Measurements from ENCODE around the gene NFATC3.

NFATC3 gene

GRCh38 chr16:68215302-68215701 is 130.1 kb downstream of the NFATC3 start:
- Histone ChIP-seq H3K4me3 (ENCODE audit: low read depth, low read length) (no peak overlapping the region), H3K4me1 (ENCODE audit: control insufficient read depth, insufficient read depth, low read length) (no peaks in the 10 kb centered on the region), H3K9ac (ENCODE audit: low read depth, low read length) (no peak overlapping the region), H3K9me3 (ENCODE audit: control insufficient read depth, insufficient read depth, low read length) (no peaks in the 10 kb centered on the region), H3K27me3 (ENCODE audit: control insufficient read depth, insufficient read depth, low read length) (no peaks in the 10 kb centered on the region), H3K36me3 (ENCODE audit: control insufficient read depth, insufficient read depth, low read length) (no peaks in the 10 kb centered on the region)

DNA sequence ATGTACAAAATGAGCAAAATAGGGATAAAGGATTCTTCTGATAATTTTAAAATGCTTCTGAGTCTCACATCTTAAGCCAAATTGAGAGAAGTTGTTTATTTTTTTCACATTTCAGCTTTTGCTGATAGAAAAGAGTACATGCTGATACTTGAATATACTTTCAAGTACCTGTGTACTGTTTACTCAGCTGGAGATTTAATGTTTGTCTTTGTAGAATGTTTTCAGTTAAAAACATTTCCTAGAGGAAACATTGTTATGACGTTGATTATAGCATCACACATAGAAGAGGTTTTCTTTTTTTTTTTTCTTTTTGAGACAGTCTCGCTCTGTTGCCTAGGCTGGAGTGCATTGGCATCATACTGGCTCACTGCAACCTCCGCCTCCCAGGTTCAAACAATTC is 131.1 kb downstream of the NFATC3 start:
- no peak overlapping the region for H3K4me3 ChIP-seq (ENCODE audit: low read depth, low read length)
- no peaks in the 10 kb centered on the region for H3K27me3 ChIP-seq (ENCODE audit: control insufficient read depth, insufficient read depth, low read length)
- H3K9me3 ChIP-seq (ENCODE audit: control insufficient read depth, insufficient read depth, low read length): no peaks in the 10 kb centered on the region
- H3K36me3 ChIP-seq (ENCODE audit: control insufficient read depth, insufficient read depth, low read length): no peaks in the 10 kb centered on the region
- peaks cover 1% of the 10 kb centered on the region for H3K4me1 ChIP-seq (ENCODE audit: control insufficient read depth, insufficient read depth, low read length)
- no peak overlapping the region for H3K9ac ChIP-seq (ENCODE audit: low read depth, low read length)

DNA sequence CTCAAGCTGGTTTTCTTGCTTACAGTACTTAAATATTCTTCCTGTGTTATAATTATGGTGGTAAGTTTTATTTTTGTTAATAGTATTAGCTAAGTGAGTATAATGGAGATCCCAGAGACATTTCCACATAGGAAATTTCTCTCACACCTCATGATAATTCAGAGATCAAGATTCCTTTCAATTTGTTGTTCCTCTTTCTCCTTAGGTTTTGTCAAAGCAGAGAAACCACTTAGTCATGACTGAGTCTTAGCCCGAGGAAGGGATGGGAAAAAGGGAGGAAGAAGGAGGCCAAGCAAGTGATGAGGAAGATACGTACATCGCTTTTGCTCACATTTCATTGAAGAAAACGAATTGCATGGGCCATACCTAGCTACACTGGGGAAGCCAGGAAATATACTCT is 132.3 kb downstream of the NFATC3 start:
- H3K27me3 ChIP-seq (ENCODE audit: control insufficient read depth, insufficient read depth, low read length): no peaks in the 10 kb centered on the region
- no peak overlapping the region for H3K4me3 ChIP-seq (ENCODE audit: low read depth, low read length)
- H3K9me3 ChIP-seq (ENCODE audit: control insufficient read depth, insufficient read depth, low read length): no peaks in the 10 kb centered on the region
- H3K36me3 ChIP-seq (ENCODE audit: control insufficient read depth, insufficient read depth, low read length): no peaks in the 10 kb centered on the region
- H3K4me1 ChIP-seq (ENCODE audit: control insufficient read depth, insufficient read depth, low read length): peaks cover 3% of the 10 kb centered on the region
- H3K9ac ChIP-seq (ENCODE audit: low read depth, low read length): no peak overlapping the region

DNA sequence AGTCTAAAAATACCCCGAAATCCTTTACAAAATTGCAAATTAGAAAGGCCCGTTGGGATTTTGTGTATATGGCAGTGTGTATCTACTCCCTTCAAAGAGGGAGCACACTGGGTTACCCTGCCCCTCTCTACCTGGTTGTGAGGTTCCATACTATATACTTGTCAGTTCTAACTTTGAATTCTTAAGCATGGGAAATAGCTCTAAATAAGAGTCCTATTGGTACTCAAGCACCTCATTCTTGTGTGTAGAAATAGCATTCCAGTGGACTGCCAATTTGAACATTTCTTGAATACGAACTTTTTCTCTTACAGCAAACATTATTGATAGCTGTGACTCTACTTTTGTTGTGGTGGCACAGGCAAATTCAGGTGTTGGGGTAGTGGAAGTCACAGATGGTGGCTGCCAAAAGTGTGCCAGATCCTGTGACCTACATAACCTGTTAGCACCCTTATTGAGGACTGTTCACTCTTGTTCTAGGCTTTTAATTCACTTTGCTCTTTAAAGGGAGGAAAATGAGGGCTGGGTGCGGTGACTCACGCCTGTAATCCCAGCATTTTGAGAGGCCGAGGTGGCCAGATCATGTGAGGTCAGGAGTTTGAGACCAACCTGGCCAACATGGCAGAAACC is 134.7 kb downstream of the NFATC3 start:
- Histone ChIP-seq H3K4me1 (ENCODE audit: control insufficient read depth, insufficient read depth, low read length) (peaks cover 3% of the 10 kb centered on the region), H3K36me3 (ENCODE audit: control insufficient read depth, insufficient read depth, low read length) (no peaks in the 10 kb centered on the region), H3K27me3 (ENCODE audit: control insufficient read depth, insufficient read depth, low read length) (no peaks in the 10 kb centered on the region), H3K9me3 (ENCODE audit: control insufficient read depth, insufficient read depth, low read length) (no peaks in the 10 kb centered on the region), H3K4me3 (ENCODE audit: low read depth, low read length) (no peak overlapping the region), H3K9ac (ENCODE audit: low read depth, low read length) (no peak overlapping the region)

DNA sequence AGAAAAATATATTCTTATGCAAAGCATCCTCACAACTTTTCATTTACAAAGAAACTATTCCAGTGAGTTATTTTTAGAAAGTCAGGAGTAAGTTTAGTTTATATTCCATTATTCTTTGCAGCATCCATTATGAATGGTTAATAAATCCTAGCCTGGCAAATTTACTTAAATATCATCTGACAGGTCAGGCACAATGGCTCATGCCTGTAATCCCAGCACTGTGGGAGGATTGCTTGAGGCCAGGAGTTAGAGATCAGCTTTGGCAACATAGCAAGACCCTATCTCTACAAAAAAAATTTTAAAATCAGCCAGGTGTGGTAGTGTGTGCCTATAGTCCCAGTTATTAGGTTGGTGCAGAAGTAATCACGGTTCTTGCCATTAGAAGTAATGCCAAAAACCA is 137.9 kb downstream of the NFATC3 start:
- peaks cover 3% of the 10 kb centered on the region for H3K4me1 ChIP-seq (ENCODE audit: control insufficient read depth, insufficient read depth, low read length)
- H3K9me3 ChIP-seq (ENCODE audit: control insufficient read depth, insufficient read depth, low read length): no peaks in the 10 kb centered on the region
- H3K4me3 ChIP-seq (ENCODE audit: low read depth, low read length): no peak overlapping the region
- H3K9ac ChIP-seq (ENCODE audit: low read depth, low read length): no peak overlapping the region
- no peaks in the 10 kb centered on the region for H3K36me3 ChIP-seq (ENCODE audit: control insufficient read depth, insufficient read depth, low read length)
- H3K27me3 ChIP-seq (ENCODE audit: control insufficient read depth, insufficient read depth, low read length): no peaks in the 10 kb centered on the region

GRCh38 chr16:68226116-68226515 is 140.9 kb downstream of the NFATC3 start:
- Histone ChIP-seq H3K4me3 (ENCODE audit: low read depth, low read length) (no peak overlapping the region), H3K36me3 (ENCODE audit: control insufficient read depth, insufficient read depth, low read length) (peaks cover 13% of the 10 kb centered on the region), H3K27me3 (ENCODE audit: control insufficient read depth, insufficient read depth, low read length) (no peaks in the 10 kb centered on the region), H3K9me3 (ENCODE audit: control insufficient read depth, insufficient read depth, low read length) (no peaks in the 10 kb centered on the region), H3K4me1 (ENCODE audit: control insufficient read depth, insufficient read depth, low read length) (peaks cover 3% of the 10 kb centered on the region), H3K9ac (ENCODE audit: low read depth, low read length) (no peak overlapping the region)

DNA sequence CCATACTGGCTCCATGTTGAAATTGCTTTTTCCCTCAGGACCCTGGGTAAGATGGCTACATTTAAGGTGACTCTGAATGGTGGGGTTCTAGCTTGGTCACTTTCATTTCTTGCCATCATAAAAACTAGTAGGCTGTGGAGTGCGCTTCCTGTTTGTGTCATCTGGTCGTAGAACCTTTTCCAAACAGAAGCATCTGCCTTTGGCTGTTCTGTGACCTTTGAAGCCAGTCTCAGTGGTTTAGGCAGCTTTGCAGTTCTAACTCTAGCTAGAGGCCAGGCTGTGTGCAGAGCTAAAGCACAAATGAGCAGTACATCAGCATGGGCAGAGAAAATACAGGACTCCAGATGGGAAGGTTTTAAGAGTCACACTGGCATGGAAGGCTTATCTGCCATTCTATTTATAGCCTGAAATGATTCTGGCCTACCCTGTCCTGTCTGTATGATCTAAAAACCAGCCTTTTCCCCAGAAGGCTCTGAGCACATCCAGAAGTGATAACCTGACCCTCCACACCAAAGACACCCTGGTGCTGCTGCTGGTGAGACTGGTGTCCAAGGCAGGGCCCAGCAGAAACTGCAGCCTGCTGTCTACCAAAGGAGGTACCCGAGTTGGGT is 142.1 kb downstream of the NFATC3 start:
- Histone ChIP-seq H3K4me1 (ENCODE audit: control insufficient read depth, insufficient read depth, low read length) (no peaks in the 10 kb centered on the region), H3K9ac (ENCODE audit: low read depth, low read length) (no peak overlapping the region), H3K36me3 (ENCODE audit: control insufficient read depth, insufficient read depth, low read length) (peaks cover 25% of the 10 kb centered on the region), H3K27me3 (ENCODE audit: control insufficient read depth, insufficient read depth, low read length) (no peaks in the 10 kb centered on the region), H3K9me3 (ENCODE audit: control insufficient read depth, insufficient read depth, low read length) (no peaks in the 10 kb centered on the region), H3K4me3 (ENCODE audit: low read depth, low read length) (no peak overlapping the region)

DNA sequence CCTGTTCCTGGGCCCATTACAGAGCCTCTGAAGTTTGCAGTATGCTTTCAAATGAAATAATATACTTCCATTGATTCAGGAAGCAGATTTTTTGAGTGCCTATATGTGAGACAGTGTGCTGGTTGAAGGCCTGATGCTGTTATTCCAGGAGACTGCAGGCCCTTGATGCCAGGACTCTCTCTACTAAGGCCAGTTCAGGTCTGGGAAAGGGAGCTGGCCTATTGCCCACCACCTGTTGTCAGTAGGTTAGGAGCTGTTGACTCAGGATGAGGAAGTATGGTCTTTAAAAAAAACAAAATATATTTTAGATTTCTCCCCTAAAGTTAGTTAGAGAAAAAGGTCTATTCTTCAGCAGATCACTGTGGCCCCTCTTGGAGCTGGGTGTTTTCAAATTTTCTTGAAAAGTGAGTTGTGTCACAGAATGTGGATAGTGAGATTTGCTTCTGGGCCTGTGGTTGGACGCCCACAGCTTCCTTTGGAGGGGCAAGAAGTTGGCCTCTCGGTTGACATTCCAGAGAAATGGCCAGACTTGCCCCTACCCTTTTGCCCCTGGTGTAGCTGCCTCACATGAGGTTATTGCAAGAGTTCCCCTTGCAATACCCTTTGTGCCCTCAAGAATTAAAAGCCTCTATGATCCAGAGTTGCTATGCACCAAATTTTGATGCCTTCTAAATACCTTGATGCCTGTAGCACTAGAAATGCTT is 142.8 kb downstream of the NFATC3 start:
- no peak overlapping the region for H3K9ac ChIP-seq (ENCODE audit: low read depth, low read length)
- peaks cover 29% of the 10 kb centered on the region for H3K36me3 ChIP-seq (ENCODE audit: control insufficient read depth, insufficient read depth, low read length)
- no peaks in the 10 kb centered on the region for H3K9me3 ChIP-seq (ENCODE audit: control insufficient read depth, insufficient read depth, low read length)
- H3K4me3 ChIP-seq (ENCODE audit: low read depth, low read length): no peak overlapping the region
- no peaks in the 10 kb centered on the region for H3K27me3 ChIP-seq (ENCODE audit: control insufficient read depth, insufficient read depth, low read length)
- no peaks in the 10 kb centered on the region for H3K4me1 ChIP-seq (ENCODE audit: control insufficient read depth, insufficient read depth, low read length)

GRCh38 chr16:68228652-68229051 is 143.5 kb downstream of the NFATC3 start:
- H3K9me3 ChIP-seq (ENCODE audit: control insufficient read depth, insufficient read depth, low read length): no peaks in the 10 kb centered on the region
- no peaks in the 10 kb centered on the region for H3K4me1 ChIP-seq (ENCODE audit: control insufficient read depth, insufficient read depth, low read length)
- H3K4me3 ChIP-seq (ENCODE audit: low read depth, low read length): no peak overlapping the region
- peaks cover 33% of the 10 kb centered on the region for H3K36me3 ChIP-seq (ENCODE audit: control insufficient read depth, insufficient read depth, low read length)
- no peak overlapping the region for H3K9ac ChIP-seq (ENCODE audit: low read depth, low read length)
- no peaks in the 10 kb centered on the region for H3K27me3 ChIP-seq (ENCODE audit: control insufficient read depth, insufficient read depth, low read length)

- no peaks in the 10 kb centered on the region for H3K9me3 ChIP-seq (ENCODE audit: control insufficient read depth, insufficient read depth, low read length)
- no peak overlapping the region for H3K9ac ChIP-seq (ENCODE audit: low read depth, low read length)
- no peak overlapping the region for H3K4me3 ChIP-seq (ENCODE audit: low read depth, low read length)
- H3K4me1 ChIP-seq (ENCODE audit: control insufficient read depth, insufficient read depth, low read length): peaks cover 7% of the 10 kb centered on the region
- H3K36me3 ChIP-seq (ENCODE audit: control insufficient read depth, insufficient read depth, low read length): peaks cover 33% of the 10 kb centered on the region
- H3K27me3 ChIP-seq (ENCODE audit: control insufficient read depth, insufficient read depth, low read length): no peaks in the 10 kb centered on the region
Observed at GRCh38 chr16:68229431-68230175, 144.4 kb downstream of the NFATC3 start.

DNA sequence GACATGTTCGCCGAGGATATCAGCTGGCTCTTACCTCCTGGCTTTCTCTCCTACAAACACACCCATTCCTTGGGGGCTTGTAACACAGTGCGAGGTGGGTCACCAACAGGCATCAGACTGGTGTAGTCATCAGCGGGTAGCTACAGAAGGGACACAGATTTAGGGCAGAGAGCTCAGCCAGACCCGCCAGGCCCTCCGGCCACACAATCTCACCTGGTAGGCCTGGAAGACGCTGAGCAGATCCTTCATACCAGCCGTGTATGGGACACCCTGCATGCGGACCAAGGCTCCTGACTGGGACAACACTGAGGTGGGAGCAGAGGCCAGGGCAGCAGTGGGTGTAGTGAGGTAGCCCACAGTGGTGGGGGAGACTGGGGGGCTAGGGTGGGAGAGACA is 145.0 kb downstream of the NFATC3 start:
- Histone ChIP-seq H3K9me3 (ENCODE audit: control insufficient read depth, insufficient read depth, low read length) (no peaks in the 10 kb centered on the region), H3K4me1 (ENCODE audit: control insufficient read depth, insufficient read depth, low read length) (peaks cover 9% of the 10 kb centered on the region), H3K4me3 (ENCODE audit: low read depth, low read length) (no peak overlapping the region), H3K27me3 (ENCODE audit: control insufficient read depth, insufficient read depth, low read length) (no peaks in the 10 kb centered on the region), H3K9ac (ENCODE audit: low read depth, low read length) (no peak overlapping the region), H3K36me3 (ENCODE audit: control insufficient read depth, insufficient read depth, low read length) (peaks cover 33% of the 10 kb centered on the region)

Data from iPS-15b (cell line).